RWPE2 (cell line): ENCODE measurements around the gene NR2F2.

Experiments used
- ATAC-seq: fragments of 200-7000 bp; cut with Tn5 transposase; 3 replicates; pipeline ENCODE4 v1.9.1; 2021; ENCODE audit warnings: low read depth
- DNase-seq: peaks from one replicate; pipeline ENCODE4 v3.0.0-alpha.2; 2020; ENCODE audit warnings: low spot score
- H3K27ac ChIP-seq: fragments of 450-650 bp; 2 replicates; pipeline ENCODE4 v1.5.1; 2017; ENCODE audit warnings: mild to moderate bottlenecking; ENCODE audit not compliant: poor library complexity, severe bottlenecking
- H3K27me3 ChIP-seq: fragments of 250-450 bp; sonication (Bioruptor Pico); 2 replicates; pipeline ENCODE4 v1.5.1; 2021; ENCODE audit warnings: mild to moderate bottlenecking, moderate library complexity; ENCODE audit not compliant: insufficient read depth, poor library complexity, severe bottlenecking
- H3K36me3 ChIP-seq: fragments of 250-450 bp; sonication (Bioruptor Pico); 2 replicates; pipeline ENCODE4 v1.5.1; 2020; ENCODE audit warnings: low read depth, mild to moderate bottlenecking, moderate library complexity
- H3K4me1 ChIP-seq: fragments of 250-450 bp; sonication (Bioruptor Pico); 2 replicates; pipeline ENCODE4 v1.5.1; 2021; ENCODE audit warnings: mild to moderate bottlenecking, moderate library complexity; ENCODE audit not compliant: insufficient read depth, poor library complexity, severe bottlenecking
- H3K4me3 ChIP-seq: fragments of 250-450 bp; sonication (Bioruptor Pico); 2 replicates; pipeline ENCODE4 v1.5.1; 2021; ENCODE audit warnings: mild to moderate bottlenecking, moderate library complexity; ENCODE audit not compliant: severe bottlenecking
- H3K9me3 ChIP-seq: fragments of 250-450 bp; sonication (Bioruptor Pico); 2 replicates; pipeline ENCODE4 v1.5.1; 2021; ENCODE audit warnings: mild to moderate bottlenecking, moderate library complexity; ENCODE audit not compliant: severe bottlenecking
- CTCF ChIP-seq: fragments of 450-650 bp; IDR thresholded peaks from one replicate; pipeline ENCODE4 v1.5.1; 2017; ENCODE audit warnings: mild to moderate bottlenecking, moderate library complexity; ENCODE audit not compliant: poor library complexity, severe bottlenecking

NR2F2 gene

DNA sequence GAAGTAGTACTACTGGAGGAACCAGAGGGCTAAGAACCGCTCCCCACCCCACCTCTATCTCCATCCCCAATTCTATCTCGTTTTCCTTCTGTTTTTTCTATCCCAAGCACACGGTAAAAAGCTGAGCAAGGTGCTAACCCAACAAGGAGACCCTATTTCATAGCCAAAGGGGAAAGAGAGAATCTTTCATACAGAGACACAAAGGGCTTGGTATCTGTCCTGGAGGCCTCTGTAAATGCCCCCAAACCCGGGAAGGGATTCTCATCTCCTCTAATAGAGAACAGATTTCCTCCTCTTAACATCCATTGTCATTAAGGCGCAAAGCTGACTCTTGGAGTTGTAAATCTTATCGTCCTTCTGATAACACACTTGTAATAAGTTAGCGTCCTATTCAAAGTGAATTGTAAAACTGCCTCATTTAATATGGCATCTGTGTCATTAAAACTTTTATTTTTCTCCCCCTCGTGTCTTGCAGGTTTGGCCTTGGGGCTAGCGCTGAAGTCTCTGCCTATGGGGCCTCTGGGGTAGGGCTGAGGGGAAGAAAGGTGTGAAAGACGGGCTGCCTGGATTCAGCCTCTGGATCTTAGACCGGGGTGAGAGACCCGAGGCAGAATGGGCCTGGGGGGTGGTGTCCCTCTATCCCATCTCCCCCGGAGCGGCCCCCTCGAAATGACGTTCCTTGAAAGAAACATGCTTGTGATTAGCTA, 12.1 kb downstream of the NR2F2 start:
- Histone ChIP-seq H3K36me3 (peaks cover 45% of the 10 kb centered on the region), H3K9me3 (no peaks in the 10 kb centered on the region), H3K27ac (peak overlapping the region; percentile 88), H3K4me3 (no peak overlapping the region), H3K27me3 (no peaks in the 10 kb centered on the region), H3K4me1 (peaks cover 5% of the 10 kb centered on the region)
- ATAC-seq (no peak), DNase-seq (no peak)
- no peak for TF ChIP-seq CTCF

DNA sequence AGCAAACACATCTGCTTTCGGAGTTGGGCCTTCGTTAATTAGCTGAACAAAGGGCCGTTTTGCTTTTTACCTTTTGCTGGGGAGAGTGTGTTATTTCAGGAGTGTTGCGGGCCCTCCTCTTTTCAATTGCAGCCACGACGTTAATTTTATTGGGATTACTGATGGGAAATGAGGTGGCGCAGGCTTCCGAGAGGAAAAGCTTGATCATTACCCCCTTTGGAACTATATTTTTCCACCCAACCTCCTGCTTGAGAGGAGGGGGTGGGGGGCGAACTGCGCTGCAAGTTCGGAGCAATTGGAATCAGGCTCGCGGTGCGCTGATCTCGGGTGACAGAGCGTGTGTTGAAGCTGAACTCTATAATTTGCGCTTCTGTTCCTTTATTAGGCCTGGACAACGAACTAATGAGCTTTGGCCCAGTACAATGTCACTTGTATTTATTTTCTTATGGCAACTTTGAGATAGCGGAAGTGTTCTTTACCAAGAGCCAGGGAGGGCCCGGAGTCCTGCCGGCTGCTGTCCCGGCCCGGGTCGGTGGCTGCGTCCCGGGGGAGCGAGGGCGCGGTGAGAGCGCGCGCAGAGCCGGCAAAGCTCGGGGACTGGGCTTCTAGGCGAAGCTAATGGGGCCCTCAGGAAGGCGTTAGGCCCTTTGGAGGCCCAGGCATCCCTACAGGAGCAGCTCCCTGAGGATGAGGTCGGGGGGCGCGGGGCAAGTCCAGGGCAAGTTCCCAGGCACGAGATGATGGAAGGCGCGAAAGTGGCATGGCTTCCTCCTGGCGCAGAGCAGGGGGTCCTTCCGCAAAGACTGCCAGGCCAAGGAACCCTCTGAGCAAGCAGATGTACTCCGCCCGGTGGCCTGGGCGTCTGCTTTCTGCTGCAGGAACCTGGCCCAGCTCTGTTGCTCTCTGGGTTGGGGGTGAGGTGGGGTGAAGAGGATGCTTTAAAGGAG, 12.9 kb downstream of the NR2F2 start:
- Histone ChIP-seq H3K27ac (no peak overlapping the region), H3K4me3 (no peak overlapping the region)

DNA sequence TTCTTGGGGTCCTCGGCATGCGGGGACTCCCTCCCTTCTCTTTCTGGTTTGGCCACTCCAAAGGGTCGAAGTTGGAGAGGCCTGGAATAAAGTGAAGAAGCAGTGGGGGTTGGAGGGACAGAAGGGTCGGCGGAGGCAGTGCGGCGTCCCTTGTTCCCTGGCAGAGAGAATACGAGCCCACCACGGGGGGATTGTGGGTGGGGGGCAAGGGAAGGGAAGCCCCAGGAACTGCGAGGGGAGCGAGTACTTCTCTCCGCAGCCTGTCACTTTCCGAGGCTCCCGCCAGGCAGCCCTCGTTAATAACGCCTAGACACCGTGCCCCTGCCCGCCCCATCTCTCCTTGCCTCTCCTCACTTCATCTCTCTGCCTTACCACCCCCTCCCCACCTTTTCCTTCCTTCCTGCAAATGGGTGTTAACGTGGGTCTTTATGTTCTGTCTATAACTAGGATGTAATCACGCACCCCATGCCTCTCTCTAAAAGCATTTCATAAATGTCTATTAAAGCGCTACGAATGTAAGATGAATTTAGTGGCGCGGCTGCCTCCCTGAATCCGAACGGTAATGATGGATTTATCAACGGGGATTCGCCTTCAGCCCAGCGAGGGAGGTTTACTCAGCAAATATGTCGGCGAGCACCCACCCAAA, 13.7 kb downstream of the NR2F2 start:
- H3K27ac ChIP-seq, result no peak overlapping the region
- H3K27me3 ChIP-seq, result no peaks in the 10 kb centered on the region
- H3K36me3 ChIP-seq, result peaks cover 34% of the 10 kb centered on the region
- ATAC-seq (no peak), DNase-seq (no peak)
- no peak for TF ChIP-seq CTCF
- H3K9me3 ChIP-seq, result no peaks in the 10 kb centered on the region
- no peak overlapping the region for H3K4me3 ChIP-seq
- no peaks in the 10 kb centered on the region for H3K4me1 ChIP-seq

More for the DNA sequence above, 12.9 kb downstream of the NR2F2 start:
- ATAC-seq (no peak), DNase-seq (no peak)
- no peaks in the 10 kb centered on the region for H3K9me3 ChIP-seq
- no peak for TF ChIP-seq CTCF
- no peaks in the 10 kb centered on the region for H3K4me1 ChIP-seq
- H3K36me3 ChIP-seq, result peaks cover 37% of the 10 kb centered on the region
- no peaks in the 10 kb centered on the region for H3K27me3 ChIP-seq

- H3K9me3 ChIP-seq, result no peaks in the 10 kb centered on the region
- H3K4me1 ChIP-seq, result no peaks in the 10 kb centered on the region
- no peak for DNase-seq
- H3K4me3 ChIP-seq, result no peak overlapping the region
- peaks cover 26% of the 10 kb centered on the region for H3K36me3 ChIP-seq
- H3K27me3 ChIP-seq, result no peaks in the 10 kb centered on the region
- peak; percentile 4; the same call in 1 of the 3 replicates for ATAC-seq
- no peak for TF ChIP-seq CTCF
- H3K27ac ChIP-seq, result no peak overlapping the region
These were observed 14.4 kb downstream of the NR2F2 start for GRCh38 chr15:96344706-96345559.
